GM12892 (cell line): ENCODE data around the gene SPINK2. TPM values are rescaled to one million over a fixed set of nuclear protein-coding genes. Genes with fewer than 3 reads are reported as not detected.

Experiments
- DNase-seq: peaks from one replicate; pipeline ENCODE4 v3.0.0; 2011; ENCODE audit not compliant: insufficient read length
- FAIRE-seq: peaks from 2 replicates; lab custom pipeline; 2011; peaks lifted over from hg19 to GRCh38; lab: Jason Lieb, UNC
- POLR2A ChIP-seq: IDR thresholded peaks from 2 replicates; pipeline ENCODE4 v1.6.1; 2011; ENCODE audit warnings: low read depth, low read length, control low read depth
- POLR2AphosphoS5 ChIP-seq: IDR thresholded peaks from 2 replicates; pipeline ENCODE4 v1.6.1; 2011; ENCODE audit warnings: low read depth, low read length, control low read depth
- TAF1 ChIP-seq: IDR thresholded peaks from 2 replicates; pipeline ENCODE4 v1.6.1; 2011; ENCODE audit warnings: low read depth, mild to moderate bottlenecking, control low read depth, low read length, borderline replicate concordance
- polyA plus RNA-seq: library from polyadenylated mRNA; unstranded; fragments of >200 nt; gene quantifications from one replicate; pipeline ENCODE4 v1.2.1, GENCODE V29; 2012; ENCODE audit warnings: missing spikeins, inconsistent platforms; ENCODE audit not compliant: missing spikeins

SPINK2 gene
- polyA plus RNA-seq: not detected

GRCh38 chr4:56821381-56822243 lies at the start of gene SPINK2:
SPINK2 (minus strand) TSS chr4:56821701; CDS start chr4:56821662, 39 bp downstream.
- TF ChIP-seq POLR2A (no peak), TAF1 (no peak)
- DNase-seq (peak; percentile 37), FAIRE-seq (no peak)

- FAIRE-seq (no peak), DNase-seq (no peak)
- TF ChIP-seq POLR2AphosphoS5 (no peak), TAF1 (no peak), POLR2A (no peak)
Measured at GRCh38 chr4:56870946-56871345, 49.4 kb upstream of the SPINK2 start.

- no peak for TF ChIP-seq POLR2A
- no peak for TF ChIP-seq POLR2AphosphoS5
- FAIRE-seq (no peak), DNase-seq (no peak)
Measured at GRCh38 chr4:56863441-56864139, 42.1 kb upstream of the SPINK2 start.

GRCh38 chr4:56861360-56861759 lies 39.9 kb upstream of the SPINK2 start:
- DNase-seq (no peak), FAIRE-seq (no peak)
- no peak for TF ChIP-seq POLR2A
- no peak for TF ChIP-seq TAF1
- TF ChIP-seq POLR2AphosphoS5: no peak

GRCh38 chr4:56860781-56861180 lies 39.3 kb upstream of the SPINK2 start:
- no peak for TF ChIP-seq TAF1
- no peak for TF ChIP-seq POLR2A
- TF ChIP-seq POLR2AphosphoS5: no peak
- FAIRE-seq (no peak), DNase-seq (no peak)

- no peak for DNase-seq
- FAIRE-seq: no peak
- TF ChIP-seq TAF1 (no peak), POLR2AphosphoS5 (no peak), POLR2A (no peak)
Measured at GRCh38 chr4:56859841-56860240, 38.3 kb upstream of the SPINK2 start.

- no peak for DNase-seq
- peak; percentile 44 for FAIRE-seq
- TF ChIP-seq POLR2AphosphoS5 (no peak), TAF1 (no peak), POLR2A (no peak)
Measured at GRCh38 chr4:56857601-56858309, 36.3 kb upstream of the SPINK2 start.

- DNase-seq (no peak), FAIRE-seq (no peak)
- TF ChIP-seq POLR2AphosphoS5: no peak
- no peak for TF ChIP-seq TAF1
- no peak for TF ChIP-seq POLR2A
Measured at GRCh38 chr4:56856656-56857055, 35.2 kb upstream of the SPINK2 start.

- DNase-seq (no peak), FAIRE-seq (no peak)
- no peak for TF ChIP-seq POLR2A
- no peak for TF ChIP-seq POLR2AphosphoS5
- TF ChIP-seq TAF1: no peak
Measured at GRCh38 chr4:56850910-56851309, 29.4 kb upstream of the SPINK2 start.

- DNase-seq: no peak
- FAIRE-seq: no peak
- TF ChIP-seq POLR2AphosphoS5 (no peak), TAF1 (no peak), POLR2A (no peak)
Measured at GRCh38 chr4:56844802-56845580, 23.5 kb upstream of the SPINK2 start.
